DLD1 (cell line): ENCODE data around the gene ASMTL.

Experiments used
- in situ Hi-C: cut with HindIII; loops from 2 replicates; pipeline ENCODE4 v1.10.0; 2017; ENCODE audit warnings: low sequenced_read_pairs

Gene ASMTL

DNA sequence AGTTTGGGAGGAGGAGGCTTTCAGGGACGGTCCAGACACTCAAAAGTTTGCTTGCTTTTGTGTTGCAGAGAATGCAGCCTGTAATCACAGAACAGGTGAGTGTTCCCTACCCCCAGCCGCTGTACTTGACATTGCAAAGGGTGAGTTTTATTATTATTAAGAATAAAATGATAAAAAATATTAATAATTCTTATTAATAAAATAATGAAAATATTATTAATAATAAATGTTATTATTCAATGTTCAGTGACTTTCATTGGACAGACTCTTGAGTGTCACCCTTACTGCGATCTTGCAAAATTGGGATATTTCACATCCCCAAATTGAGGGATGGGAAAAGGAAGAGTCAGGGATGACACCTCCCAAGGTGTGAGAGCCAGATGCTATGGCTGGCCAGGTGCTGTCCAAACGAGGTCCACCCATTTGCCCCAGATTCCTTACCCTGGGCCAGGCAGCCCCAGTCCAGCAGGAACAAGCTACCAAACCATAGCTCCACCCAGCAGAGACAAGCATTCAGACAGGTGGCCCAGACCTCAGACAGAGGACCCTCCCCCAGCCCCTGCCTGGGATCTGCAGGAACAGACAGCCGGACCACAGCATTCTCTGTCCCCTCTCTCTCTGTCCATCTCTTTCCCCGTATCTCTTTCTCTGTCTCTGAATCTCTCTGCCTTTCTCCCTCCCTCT is 93.8 kb downstream of the ASMTL start:
- in situ Hi-C loops: no loop called here

DNA sequence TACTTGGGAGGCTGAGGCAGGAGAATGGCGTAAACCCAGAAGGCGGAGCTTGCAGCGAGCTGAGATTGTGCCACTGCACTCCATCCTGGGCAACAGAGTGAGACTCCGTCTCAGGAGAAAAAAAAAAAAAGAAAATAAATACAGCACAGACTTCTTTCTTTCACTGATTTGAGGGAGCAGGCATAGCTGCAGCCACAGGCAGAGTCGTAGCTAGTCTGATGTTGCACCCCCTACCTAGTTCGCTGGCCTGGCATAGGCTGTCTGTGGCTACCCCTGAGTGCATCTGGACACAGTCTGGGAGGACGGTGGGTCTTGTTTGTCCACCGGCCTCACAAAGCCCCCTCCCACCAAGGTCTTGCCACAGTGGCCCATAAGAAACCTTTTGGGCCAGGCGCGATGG is 94.7 kb downstream of the ASMTL start:
- in situ Hi-C loops: no loop called here

- in situ Hi-C loops: no loop called here
Observed at GRCh38 chrX:1355131-1356046, 97.3 kb downstream of the ASMTL start.

DNA sequence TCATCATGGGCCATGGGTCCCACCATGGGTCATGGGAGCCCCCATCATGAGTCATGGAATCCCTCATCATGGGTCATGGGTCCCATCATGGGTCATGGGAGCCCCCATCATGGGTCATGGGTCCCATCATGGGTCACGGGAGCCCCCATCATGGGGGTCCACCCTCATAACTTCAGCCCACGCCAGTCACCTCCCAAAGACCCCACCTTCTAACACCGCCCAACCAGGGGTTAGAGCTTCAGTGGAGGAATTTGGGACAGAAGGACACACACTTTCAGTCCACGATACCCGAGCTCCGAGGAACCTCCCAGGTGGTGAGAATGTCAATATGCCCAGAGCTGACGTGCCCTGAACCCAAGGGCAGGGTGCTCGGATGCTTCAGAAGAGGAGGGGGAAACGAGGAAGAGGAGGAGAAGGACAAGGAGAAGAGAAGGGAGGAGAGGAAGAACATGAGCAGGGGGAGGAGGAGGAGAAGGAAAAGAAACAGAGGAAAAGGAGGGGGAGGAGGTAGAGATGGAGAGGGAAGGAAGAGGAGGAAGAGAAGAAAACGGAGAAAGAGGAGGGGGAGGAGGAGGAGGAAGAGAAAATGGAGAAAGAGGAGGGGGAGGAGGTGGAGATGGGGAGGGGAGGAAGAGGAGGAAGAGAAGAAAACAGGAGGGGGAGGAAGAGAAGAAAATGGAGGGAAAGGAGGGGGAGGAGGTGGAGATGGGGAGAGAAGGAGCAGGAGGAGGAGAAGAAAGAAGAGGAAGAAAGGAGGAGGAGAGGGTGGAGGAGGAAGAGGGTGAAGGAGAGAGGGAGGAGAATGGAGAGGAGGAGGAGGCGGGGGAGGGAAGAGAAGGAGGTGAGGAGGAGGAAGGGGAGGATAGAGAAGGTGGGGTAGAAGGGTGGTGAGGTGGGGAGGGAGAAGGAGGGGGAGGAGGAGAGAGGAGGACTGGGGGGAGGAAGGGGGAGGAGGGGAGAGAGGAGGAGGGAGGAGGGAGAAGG is 98.4 kb downstream of the ASMTL start:
- in situ Hi-C loops: no loop called here
